Activated T-cell treated with anti-CD3 and anti-CD28 coated beads for 4 hours (primary cell): ENCODE results near the gene FAM241B.

Experiments used
- DNase-seq: peaks from one replicate; pipeline ENCODE4 v3.0.0-alpha.2; 2020

The FAM241B gene, protein sequence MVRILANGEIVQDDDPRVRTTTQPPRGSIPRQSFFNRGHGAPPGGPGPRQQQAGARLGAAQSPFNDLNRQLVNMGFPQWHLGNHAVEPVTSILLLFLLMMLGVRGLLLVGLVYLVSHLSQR

GRCh38 chr10:69629897-69630650 is at the start of gene FAM241B:
FAM241B (plus strand) TSS chr10:69630247; CDS start chr10:69631744, 1,497 bp downstream.
- peak; percentile 52 for DNase-seq

GRCh38 chr10:69580435-69580834 is 49.6 kb upstream of the FAM241B start:
- DNase-seq: no peak

- DNase-seq: no peak
Measured at GRCh38 chr10:69583106-69583505, 46.9 kb upstream of the FAM241B start.

- DNase-seq: no peak
Measured at GRCh38 chr10:69584624-69585023, 45.4 kb upstream of the FAM241B start.

DNA sequence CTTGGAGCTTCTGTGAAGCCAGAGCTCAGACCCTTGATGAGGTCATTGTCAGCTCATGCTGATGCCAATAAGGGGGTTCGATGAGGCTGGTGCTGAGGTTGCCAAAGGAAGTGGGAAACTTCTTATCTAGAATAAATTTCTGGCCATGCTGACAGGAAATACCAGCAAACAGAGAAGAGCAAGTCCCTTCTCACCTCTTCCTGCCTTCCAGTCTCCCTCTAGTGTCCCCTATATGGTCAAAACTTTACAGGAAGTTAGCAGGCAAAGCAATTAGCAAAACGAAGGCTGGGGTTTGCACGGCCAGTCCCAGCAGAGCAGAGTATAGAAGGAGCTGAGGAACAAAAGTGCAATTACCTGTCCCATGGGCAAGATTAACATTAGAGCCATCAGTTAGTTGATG is 41.7 kb upstream of the FAM241B start:
- DNase-seq: no peak

GRCh38 chr10:69600761-69601330 is 29.2 kb upstream of the FAM241B start:
- DNase-seq: no peak

- no peak for DNase-seq
Measured at GRCh38 chr10:69609077-69609476, 21.0 kb upstream of the FAM241B start.

DNA sequence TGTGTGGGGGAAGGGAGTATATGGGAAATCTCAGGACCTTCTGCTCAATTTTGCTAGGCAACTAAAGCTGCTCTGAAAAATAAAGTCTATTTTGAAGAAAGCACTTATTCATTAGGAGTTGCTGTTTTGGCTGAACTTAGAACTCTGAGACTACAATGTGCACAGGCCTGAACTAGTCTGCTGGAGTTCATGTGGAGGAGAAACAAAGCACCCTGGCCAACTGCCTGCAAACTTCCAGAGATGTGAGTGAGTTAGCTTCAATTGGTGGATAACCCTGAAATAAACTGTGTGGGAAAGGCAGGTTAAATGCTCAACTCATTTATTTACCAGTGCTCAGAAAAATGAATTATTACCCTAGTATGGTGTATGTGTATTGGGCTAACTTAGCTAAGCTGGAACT is 17.3 kb upstream of the FAM241B start:
- DNase-seq: no peak

GRCh38 chr10:69614130-69614529 is 15.9 kb upstream of the FAM241B start:
- DNase-seq: no peak

- no peak for DNase-seq
Measured at GRCh38 chr10:69616358-69616757, 13.7 kb upstream of the FAM241B start.

- DNase-seq: no peak
Measured at GRCh38 chr10:69618746-69619145, 11.3 kb upstream of the FAM241B start.

- no peak for DNase-seq
Measured at GRCh38 chr10:69619626-69620025, 10.4 kb upstream of the FAM241B start.

DNA sequence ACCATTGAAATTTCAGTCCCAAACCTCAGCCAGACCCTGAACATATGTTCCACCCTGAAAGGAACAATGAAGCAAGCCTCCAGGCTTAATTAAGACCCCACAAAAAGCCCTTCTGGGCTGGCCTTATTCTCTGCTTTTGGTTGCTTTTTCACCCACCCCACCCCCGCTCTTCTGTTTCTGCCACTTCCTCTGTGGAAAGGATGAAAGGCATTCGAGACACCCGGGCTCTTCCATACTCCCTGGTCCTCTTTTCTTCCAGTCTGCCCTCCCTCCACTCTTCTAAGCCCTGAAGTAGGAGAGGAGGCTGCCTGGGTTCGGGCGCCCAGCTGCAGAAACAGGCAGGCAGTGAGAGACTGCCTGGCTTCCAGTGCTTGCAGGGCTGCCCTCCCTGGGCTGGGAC is 9.4 kb upstream of the FAM241B start:
- DNase-seq: no peak

DNA sequence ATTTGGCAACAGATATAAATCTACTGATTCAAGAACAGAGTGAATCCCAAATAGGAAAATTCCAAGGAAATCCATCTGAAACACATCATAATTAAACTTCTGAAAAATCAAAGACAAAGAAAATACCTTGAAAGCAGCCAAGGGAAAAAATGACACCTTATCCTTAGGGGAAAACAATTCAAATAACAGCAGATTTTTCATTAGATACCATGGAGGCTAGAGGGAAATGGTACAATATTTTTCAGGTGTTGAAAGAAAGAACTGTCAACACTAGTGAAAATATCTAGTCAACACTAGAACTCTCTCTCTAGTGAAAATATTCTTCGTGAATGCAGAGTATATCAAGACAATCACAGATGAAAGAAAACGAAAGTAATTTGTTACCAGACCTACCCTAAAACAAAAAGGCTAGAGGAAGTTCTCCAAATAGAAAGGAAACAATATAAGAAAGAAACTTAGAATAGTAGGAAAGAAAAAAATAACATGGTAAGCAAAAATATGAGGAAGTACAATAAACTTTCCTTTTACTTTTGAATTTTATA is 5.7 kb upstream of the FAM241B start:
- no peak for DNase-seq

DNA sequence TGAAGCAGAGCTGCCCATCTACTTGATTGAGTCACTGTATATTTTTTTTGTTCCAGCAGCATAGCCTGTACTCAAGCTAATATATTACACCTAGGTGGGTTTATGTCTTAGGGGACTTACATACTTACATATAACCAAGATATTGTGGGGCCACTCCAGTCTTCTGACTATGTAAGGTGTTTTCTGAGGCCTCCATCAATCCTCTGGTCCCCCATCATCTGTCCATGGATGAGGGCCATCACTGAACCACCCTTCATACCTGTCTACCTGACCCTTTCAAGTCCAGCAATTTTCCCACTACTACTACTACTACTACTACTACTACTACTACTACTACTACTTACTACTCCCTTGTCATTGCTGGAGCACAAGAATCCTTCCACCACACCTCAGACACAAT is 3.2 kb upstream of the FAM241B start:
- DNase-seq: no peak

GRCh38 chr10:69628891-69629290 is 1.2 kb upstream of the FAM241B start:
- DNase-seq: no peak

- no peak for DNase-seq
Measured at GRCh38 chr10:69629519-69629896, 539 bp upstream of the FAM241B start.

- no peak for DNase-seq
Measured at GRCh38 chr10:69630651-69631400, 779 bp downstream of the FAM241B start.

- no peak for DNase-seq
Measured at GRCh38 chr10:69631566-69631965, 1.5 kb downstream of the FAM241B start.

- no peak for DNase-seq
Measured at GRCh38 chr10:69632516-69633199, 2.6 kb downstream of the FAM241B start.

GRCh38 chr10:69633673-69634635 is 3.9 kb downstream of the FAM241B start:
- no peak for DNase-seq
